GM12878 (cell line): Measurements from ENCODE around the gene ZNF451. TPM values are rescaled to one million over a fixed set of nuclear protein-coding genes. Genes with fewer than 3 reads are reported as not detected.

Source experiments
- ATAC-seq: fragments of 200-7000 bp; cut with Tn5 transposase; 3 replicates; pipeline ENCODE4 v1.9.1; 2020; ENCODE audit warnings: mild to moderate bottlenecking, moderate library complexity
- BruUV-seq: library from RNA; stranded (reverse); fragments of 400-500 nt; replicated peaks from 2 replicates; lab custom pipeline; 2021; lab: Mats Ljungman, UMichigan
- CTCF ChIA-PET: fragments of 300-600 bp; sonication (Branson Sonifier 250); formaldehyde crosslinking; extraction: SDS; loops from one replicate; lab custom pipeline; 2021; ENCODE audit warnings: inconsistent platforms; lab: Yijun Ruan, JAX
- POLR2A ChIA-PET: fragments of 350-600 bp; formaldehyde crosslinking; extraction: SDS; loops from one replicate; lab custom pipeline; 2021; ENCODE audit warnings: inconsistent platforms; lab: Charles Lee
- RAD21 ChIA-PET: fragments of 300-600 bp; sonication (Branson Sonifier 250); formaldehyde crosslinking; loops from one replicate; lab custom pipeline; 2023; ENCODE audit warnings: antibody characterized with exemption; ENCODE audit not compliant: unreplicated experiment; lab: Charles Lee
- SMC1A ChIA-PET: fragments of 300-600 bp; sonication (Branson Sonifier 250); formaldehyde crosslinking; loops from one replicate; lab custom pipeline; 2023; ENCODE audit not compliant: unreplicated experiment, uncharacterized antibody; lab: Charles Lee
- DNase-seq: peaks from one replicate; pipeline ENCODE4 v3.0.0-alpha.2; 2011; ENCODE audit warnings: low read depth, low spot score
- FAIRE-seq: peaks from 3 replicates; lab custom pipeline; 2011; peaks lifted over from hg19 to GRCh38; lab: Jason Lieb, UNC
- H2AFZ ChIP-seq: 2 replicates; pipeline ENCODE4 v1.6.0; 2011; ENCODE audit warnings: low read depth, low read length, control low read depth; ENCODE audit not compliant: control insufficient read depth
- H3K27ac ChIP-seq: 2 replicates; pipeline ENCODE4 v1.5.1; 2011; ENCODE audit warnings: control low read depth; ENCODE audit not compliant: control insufficient read depth, insufficient read depth
- H3K27me3 ChIP-seq, 2 experiments: replicated peaks in 1 of 2; 2 replicates each; pipeline versions ENCODE4 v1.6.0 to v1.6.1; 2011; ENCODE audit warnings: low read length in 1 of 2; ENCODE audit not compliant: control insufficient read depth in 2 of 2, insufficient read depth in 2 of 2
- H3K36me3 ChIP-seq, 2 experiments: 2 replicates each; pipeline ENCODE4 v1.5.1; 2011; ENCODE audit warnings: low read length in 1 of 2; ENCODE audit not compliant: control insufficient read depth in 2 of 2, insufficient read depth in 2 of 2
- H3K4me1 ChIP-seq: 2 replicates; pipeline ENCODE4 v1.6.1; 2011; ENCODE audit warnings: mild to moderate bottlenecking, low read length, moderate library complexity, mixed read lengths; ENCODE audit not compliant: control insufficient read depth, insufficient read depth
- H3K4me2 ChIP-seq: 2 replicates; pipeline ENCODE4 v1.6.0; 2011; ENCODE audit warnings: control low read depth; ENCODE audit not compliant: control insufficient read depth, insufficient read depth
- H3K4me3 ChIP-seq: fragments of 200-600 bp; sonication (generic); 2 replicates; pipeline ENCODE4 v1.5.1; 2016
- H3K79me2 ChIP-seq: 2 replicates; pipeline ENCODE4 v1.6.0; 2011; ENCODE audit warnings: low read length; ENCODE audit not compliant: control insufficient read depth, insufficient read depth
- H3K9ac ChIP-seq: 2 replicates; pipeline ENCODE4 v1.8.0; 2011; ENCODE audit warnings: low read length, control low read depth, mixed read lengths; ENCODE audit not compliant: control insufficient read depth, insufficient read depth
- H3K9me3 ChIP-seq: replicated peaks from 3 replicates; pipeline ENCODE4 v1.5.1; 2011; ENCODE audit warnings: mild to moderate bottlenecking, low read length; ENCODE audit not compliant: control insufficient read depth, insufficient read depth
- H4K20me1 ChIP-seq: 2 replicates; pipeline ENCODE4 v1.6.0; 2011; ENCODE audit not compliant: control insufficient read depth, insufficient read depth
- BACH1 ChIP-seq: fragments of 450-650 bp; IDR thresholded peaks from 2 replicates; pipeline ENCODE4 v1.6.1; 2017; ENCODE audit warnings: mild to moderate bottlenecking, borderline replicate concordance
- BHLHE40 ChIP-seq, 2 experiments: fragments of 450-650 bp in 1 of 2; IDR thresholded peaks; 2 replicates each; pipeline ENCODE4 v1.6.1; 2011 to 2017; ENCODE audit warnings: low read depth in 2 of 2, borderline replicate concordance in 1 of 2, improper control_type of control experiment in 1 of 2, low read length in 1 of 2, mild to moderate bottlenecking in 1 of 2
- BRCA1 ChIP-seq: IDR thresholded peaks from 2 replicates; pipeline ENCODE4 v1.6.1; 2011; ENCODE audit warnings: low read depth, low read length, improper control_type of control experiment
- CEBPB ChIP-seq, 2 experiments: fragments of 150-350 bp in 1 of 2; IDR thresholded peaks; 2 replicates each; pipeline ENCODE4 v1.6.1; 2012 to 2014; ENCODE audit warnings: low read depth in 2 of 2, low read length in 2 of 2, borderline replicate concordance in 1 of 2, inconsistent platforms in 1 of 2
- CHD4 ChIP-seq: fragments of 200-600 bp; sonication (generic); IDR thresholded peaks from 2 replicates; pipeline ENCODE4 v1.6.1; 2016; ENCODE audit warnings: mild to moderate bottlenecking
- CUX1 ChIP-seq: IDR thresholded peaks from 2 replicates; pipeline ENCODE4 v1.6.1; 2012; ENCODE audit warnings: improper control_type of control experiment, low read depth, low read length; ENCODE audit not compliant: insufficient replicate concordance
- E2F4 ChIP-seq: IDR thresholded peaks from 2 replicates; pipeline ENCODE4 v1.6.1; 2012; ENCODE audit warnings: low read depth, low read length, improper control_type of control experiment
- ESRRA ChIP-seq: IDR thresholded peaks from 2 replicates; pipeline ENCODE4 v1.6.1; 2012; ENCODE audit warnings: mild to moderate bottlenecking, low read length, improper control_type of control experiment
- IRF4 ChIP-seq: IDR thresholded peaks from 2 replicates; pipeline ENCODE4 v1.6.1; 2011; ENCODE audit warnings: low read depth, low read length
- MTA2 ChIP-seq: fragments of 450-650 bp; IDR thresholded peaks from 2 replicates; pipeline ENCODE4 v1.6.1; 2016; ENCODE audit warnings: low read depth, mild to moderate bottlenecking, moderate library complexity
- NR2C2 ChIP-seq: IDR thresholded peaks from 2 replicates; pipeline ENCODE4 v1.6.1; 2011; ENCODE audit warnings: borderline replicate concordance, low read depth; ENCODE audit not compliant: control insufficient read depth, insufficient read length
- RCOR1 ChIP-seq: conservative IDR thresholded peaks from 2 replicates; pipeline ENCODE4 v1.6.1; 2012; ENCODE audit warnings: low read depth, low read length, improper control_type of control experiment
- SMC3 ChIP-seq: IDR thresholded peaks from 2 replicates; pipeline ENCODE4 v1.6.1; 2011; ENCODE audit warnings: low read length, improper control_type of control experiment, borderline replicate concordance
- SRF ChIP-seq, 2 experiments: IDR thresholded peaks; 2 replicates each; pipeline ENCODE4 v1.6.1; 2011; ENCODE audit warnings: low read depth in 2 of 2, low read length in 2 of 2, mild to moderate bottlenecking in 1 of 2, moderate library complexity in 1 of 2
- TAF1 ChIP-seq: IDR thresholded peaks from 2 replicates; pipeline ENCODE4 v1.6.1; 2011; ENCODE audit warnings: mild to moderate bottlenecking, low read depth, low read length, borderline replicate concordance
- ZBTB4 ChIP-seq: fragments of 450-650 bp; formaldehyde crosslinking; IDR thresholded peaks from 2 replicates; pipeline ENCODE4 v1.4.0; 2022; ENCODE audit warnings: mild to moderate bottlenecking, moderate library complexity
- WGBS: methylation state at CpG from one replicate; pipeline ENCODE4 v1.1.6; 2016; ENCODE audit warnings: low lambda C conversion rate; ENCODE audit not compliant: insufficient replicate concordance, insufficient coverage; ENCODE audit errors: missing lambda C conversion rate; 5-methylcytosine and 5-hydroxymethylcytosine counted together
- in situ Hi-C: fragments of 300-500 bp; cut with MboI; formaldehyde crosslinking; loops from 9 replicates; pipeline ENCODE4 v1.14.3; 2018; ENCODE audit warnings: mixed read lengths
- intact Hi-C: fragments of 100-400 bp; cut with micrococcal nuclease; formaldehyde crosslinking; loops from one replicate; pipeline ENCODE4 v1.14.2; 2022; ENCODE audit not compliant: unreplicated experiment
- polyA plus RNA-seq, 11 experiments: library from polyadenylated mRNA; depleted of rRNA in 4 of 11; unstranded in 6 of 11; stranded (reverse) in 5 of 11; fragments of >200 nt; fragmentation: Nextera tagmentation in 4 of 11; fragmentation: Illumina TruSeq in 1 of 11; extraction: Ambion mirVana in 4 of 11; extraction: Trizol in 1 of 11; gene quantifications; 1 replicate in 1 of 11; 2 replicates in 10 of 11; pipeline versions ENCODE4 v1.2.1 to v1.2.3, GENCODE V29; 2011 to 2016; ENCODE audit warnings: inconsistent platforms in 2 of 11, missing spikeins in 2 of 11, low read depth in 1 of 11
- total RNA-seq, 4 experiments: library from RNA; depleted of rRNA in 3 of 4; stranded (reverse); fragments of >200 nt in 3 of 4; fragmentation: Illumina TruSeq in 1 of 4; extraction: Trizol in 1 of 4; gene quantifications; 2 replicates each; pipeline versions ENCODE4 v1.2.1 to v1.2.3, GENCODE V29; 2013 to 2021

ZNF451 gene
- total and polyA plus RNA-seq, 10 of the 15 experiments (the other 5 are each of a cell fraction or from before 2014, with no cell fraction given) = 6.5 to 44.4 (median 23.8) TPM

- Histone ChIP-seq H3K36me3 (peaks cover 0 to 14% of the 10 kb centered on the region in 2 experiments; a peak in 3 of 4 replicates), H4K20me1 (no peaks in the 10 kb centered on the region), H2AFZ (no peak overlapping the region), H3K9ac (no peak overlapping the region), H3K27me3 (no peaks in the 10 kb centered on the region), H3K79me2 (no peaks in the 10 kb centered on the region), H3K27ac (no peak overlapping the region), H3K9me3 (no peaks in the 10 kb centered on the region; the same call in 2 of the 3 replicates), H3K4me3 (no peak overlapping the region), H3K4me1 (no peaks in the 10 kb centered on the region), H3K4me2 (no peak overlapping the region)
- no TSS peak for BruUV-seq
- intact Hi-C loops (no loop called here), in situ Hi-C loops (no loop called here)
- ChIA-PET CTCF (interaction anchor here (1.1 to 1.7 kb wide), 2 partner anchors 8 to 238 kb away, joined by 3 to 6 read pairs; no protein-coding TSS in a partner anchor), RAD21 (no interaction called here), POLR2A (no interaction called here), SMC1A (interaction anchor here (2.0 kb wide), 1 partner anchor 11 kb away, joined by 6 read pairs; no protein-coding TSS in a partner anchor)
- ATAC-seq = no peak
- no peak for DNase-seq
- 62% methylated on average over 1 of the region's 1 CpG for WGBS
- no peak for FAIRE-seq
- no peak for TF ChIP-seq NR2C2
- TF ChIP-seq BHLHE40 (IDR thresholded peaks at IDR 0.05; ENCODE audit: borderline replicate concordance in 1 of 2, low read depth in 2 of 2, low read length in 1 of 2) = no peak
- no peak for TF ChIP-seq CUX1
- no peak for TF ChIP-seq BRCA1
- TF ChIP-seq SRF (IDR thresholded peaks at IDR 0.05; ENCODE audit: low read depth in 2 of 2, low read length in 2 of 2) = no peak
- TF ChIP-seq ZBTB4 (CRISPR knock-in tag) = no peak
- TF ChIP-seq CHD4 = no peak
- no peak for TF ChIP-seq CEBPB (IDR thresholded peaks at IDR 0.05; ENCODE audit: borderline replicate concordance in 1 of 2, low read depth in 2 of 2, low read length in 2 of 2)
- TF ChIP-seq SMC3 = no peak
- no peak for TF ChIP-seq BACH1
- no peak for TF ChIP-seq IRF4
- no peak for TF ChIP-seq RCOR1
- no peak for TF ChIP-seq ESRRA
- no peak for TF ChIP-seq MTA2
- no peak for TF ChIP-seq TAF1
- no peak for TF ChIP-seq E2F4
These were observed 52.2 kb downstream of the ZNF451 start for GRCh38 chr6:57142178-57142525.
